IMR-90 (cell line): ENCODE measurements around the gene KIF6. TPM values are rescaled to one million over a fixed set of nuclear protein-coding genes. Genes with fewer than 3 reads are reported as not detected.
A peak's percentile ranks its signal among the peaks of the same experiment; 100 is the strongest.

ENCODE experiments used
- ATAC-seq: fragments of 200-7000 bp; cut with Tn5 transposase; 2 replicates; pipeline ENCODE4 v1.9.1; 2020; ENCODE audit warnings: low read depth, mild to moderate bottlenecking, moderate library complexity
- BruUV-seq: library from RNA; stranded (reverse); fragments of 400-500 nt; replicated peaks from 2 replicates; lab custom pipeline; 2021; lab: Mats Ljungman, UMichigan
- CTCF ChIA-PET: fragments of 300-600 bp; formaldehyde crosslinking; extraction: SDS; loops from one replicate; lab custom pipeline; 2021; ENCODE audit warnings: antibody characterized with exemption; lab: Yijun Ruan, JAX
- POLR2A ChIA-PET: fragments of 300-600 bp; sonication (Branson Sonifier 250); formaldehyde crosslinking; loops from one replicate; lab custom pipeline; 2022; ENCODE audit warnings: antibody characterized with exemption; ENCODE audit not compliant: unreplicated experiment; lab: Charles Lee
- DNase-seq: peaks from one replicate; pipeline ENCODE4 v3.0.0; 2013
- H2AFZ ChIP-seq: replicated peaks from 2 replicates; pipeline ENCODE3; 2013; ENCODE audit warnings: low read length, mild to moderate bottlenecking; ENCODE audit not compliant: poor library complexity
- H2AK5ac ChIP-seq: 2 replicates; pipeline ENCODE4 v1.6.1; 2013; ENCODE audit warnings: low read depth, low read length, inconsistent platforms
- H2AK9ac ChIP-seq: replicated peaks from 2 replicates; pipeline ENCODE3; 2013; ENCODE audit warnings: mild to moderate bottlenecking, low read depth, low read length, moderate library complexity; ENCODE audit not compliant: poor library complexity
- H2BK120ac ChIP-seq: 2 replicates; pipeline ENCODE4 v1.6.1; 2013; ENCODE audit warnings: low read depth, low read length, inconsistent platforms
- H2BK15ac ChIP-seq: 3 replicates; pipeline ENCODE4 v1.6.1; 2013; ENCODE audit warnings: low read depth, low read length, inconsistent platforms
- H2BK20ac ChIP-seq: 2 replicates; pipeline ENCODE4 v1.6.1; 2013; ENCODE audit warnings: low read depth, mild to moderate bottlenecking, inconsistent platforms, low read length, moderate library complexity
- H2BK5ac ChIP-seq: 2 replicates; pipeline ENCODE4 v1.6.1; 2013; ENCODE audit warnings: mild to moderate bottlenecking, low read depth, low read length, inconsistent platforms; ENCODE audit not compliant: poor library complexity, severe bottlenecking
- H3K14ac ChIP-seq: replicated peaks from 2 replicates; pipeline ENCODE4 v1.6.1; 2013; ENCODE audit warnings: low read depth, low read length, inconsistent platforms
- H3K18ac ChIP-seq: 2 replicates; pipeline ENCODE4 v1.6.1; 2013; ENCODE audit warnings: low read depth, low read length, control low read depth
- H3K23ac ChIP-seq: 2 replicates; pipeline ENCODE4 v1.6.1; 2013; ENCODE audit warnings: low read depth, low read length, inconsistent platforms
- H3K27ac ChIP-seq: 2 replicates; pipeline ENCODE4 v1.5.1; 2013; ENCODE audit warnings: mild to moderate bottlenecking, control low read depth, low read length; ENCODE audit not compliant: insufficient read depth
- H3K27me3 ChIP-seq: 2 replicates; pipeline ENCODE4 v1.6.1; 2013; ENCODE audit warnings: low read length; ENCODE audit not compliant: control insufficient read depth, insufficient read depth
- H3K36me3 ChIP-seq: 2 replicates; pipeline ENCODE4 v1.6.1; 2013; ENCODE audit warnings: low read length, mixed read lengths; ENCODE audit not compliant: control insufficient read depth, insufficient read depth
- H3K4ac ChIP-seq: 2 replicates; pipeline ENCODE4 v1.6.1; 2013; ENCODE audit warnings: low read depth, low read length, inconsistent platforms
- H3K4me1 ChIP-seq: 2 replicates; pipeline ENCODE4 v1.6.1; 2013; ENCODE audit warnings: low read length, mixed read lengths; ENCODE audit not compliant: control insufficient read depth, insufficient read depth
- H3K4me2 ChIP-seq: 2 replicates; pipeline ENCODE4 v1.6.1; 2013; ENCODE audit warnings: low read depth, mild to moderate bottlenecking, control low read depth, low read length, moderate library complexity
- H3K4me3 ChIP-seq: 2 replicates; pipeline ENCODE4 v1.5.1; 2013; ENCODE audit warnings: low read depth, mild to moderate bottlenecking, control low read depth, low read length, moderate library complexity; ENCODE audit not compliant: insufficient read depth
- H3K56ac ChIP-seq: 2 replicates; pipeline ENCODE4 v1.6.1; 2013; ENCODE audit warnings: low read length, inconsistent platforms; ENCODE audit not compliant: insufficient read depth; ENCODE audit errors: extremely low read depth
- H3K79me1 ChIP-seq, 2 experiments: 2 replicates each; pipeline ENCODE4 v1.6.1; 2013; ENCODE audit warnings: low read length in 2 of 2, inconsistent platforms in 1 of 2, low read depth in 1 of 2
- H3K9ac ChIP-seq: 2 replicates; pipeline ENCODE4 v1.6.1; 2013; ENCODE audit warnings: low read depth, low read length, control low read depth
- H3K9me1 ChIP-seq: 2 replicates; pipeline ENCODE4 v1.6.1; 2013; ENCODE audit warnings: low read length, inconsistent platforms; ENCODE audit not compliant: insufficient read depth
- H3K9me3 ChIP-seq: 2 replicates; pipeline ENCODE4 v1.6.1; 2013; ENCODE audit warnings: low read length; ENCODE audit not compliant: control insufficient read depth, insufficient read depth
- H4K20me1 ChIP-seq: 2 replicates; pipeline ENCODE4 v1.6.1; 2013; ENCODE audit warnings: low read length, inconsistent platforms; ENCODE audit not compliant: insufficient read depth
- H4K5ac ChIP-seq: 2 replicates; pipeline ENCODE4 v1.6.1; 2013; ENCODE audit warnings: mild to moderate bottlenecking, low read depth, low read length, control low read depth
- H4K8ac ChIP-seq, 2 experiments: 2 replicates each; pipeline ENCODE4 v1.6.1; 2013; ENCODE audit warnings: low read depth in 2 of 2, low read length in 2 of 2, control low read depth in 1 of 2, inconsistent platforms in 1 of 2
- H4K91ac ChIP-seq: 2 replicates; pipeline ENCODE4 v1.6.1; 2013; ENCODE audit warnings: low read depth, low read length, inconsistent platforms; ENCODE audit not compliant: insufficient read depth
- CEBPB ChIP-seq: IDR thresholded peaks from 2 replicates; pipeline ENCODE4 v1.6.1; 2012; ENCODE audit warnings: low read depth, low read length, improper control_type of control experiment
- FOS ChIP-seq: fragments of 150-350 bp; IDR thresholded peaks from 2 replicates; pipeline ENCODE4 v1.6.1; 2016; ENCODE audit warnings: low read depth, low read length
- MAZ ChIP-seq: IDR thresholded peaks from 2 replicates; pipeline ENCODE4 v1.6.1; 2012; ENCODE audit warnings: low read depth, mild to moderate bottlenecking, low read length, improper control_type of control experiment, moderate library complexity, borderline replicate concordance
- NFE2L2 ChIP-seq: fragments of 150-350 bp; IDR thresholded peaks from 2 replicates; pipeline ENCODE4 v1.6.1; 2016; ENCODE audit warnings: low read depth, mild to moderate bottlenecking, low read length
- RAD21 ChIP-seq: IDR thresholded peaks from 2 replicates; pipeline ENCODE4 v1.6.1; 2012; ENCODE audit warnings: low read length, improper control_type of control experiment
- RFX5 ChIP-seq: IDR thresholded peaks from 2 replicates; pipeline ENCODE4 v1.8.0; 2012; ENCODE audit warnings: low read depth, mild to moderate bottlenecking, low read length, moderate library complexity
- SMC3 ChIP-seq: fragments of 150-350 bp; IDR thresholded peaks from 2 replicates; pipeline ENCODE4 v1.6.1; 2016; ENCODE audit warnings: low read depth, mild to moderate bottlenecking, antibody characterized with exemption, low read length, moderate library complexity
- WGBS, 2 experiments: methylation state at CpG; one replicate each; pipeline versions ENCODE4 v1.1.5 to v1.1.7; 2013; ENCODE audit warnings: missing lambda C conversion rate in 2 of 2; ENCODE audit not compliant: insufficient read length in 1 of 2; ENCODE audit errors: extremely low coverage in 2 of 2; 5-methylcytosine and 5-hydroxymethylcytosine counted together
- dilution Hi-C: fragments of 300-500 bp; cut with HindIII; formaldehyde crosslinking; loops from one replicate; pipeline ENCODE4 v1.14.3; 2018; ENCODE audit warnings: low sequenced_read_pairs; ENCODE audit not compliant: unreplicated experiment
- in situ Hi-C: fragments of 300-500 bp; cut with MboI; formaldehyde crosslinking; loops from 3 replicates; pipeline ENCODE4 v1.14.3; 2019; ENCODE audit warnings: low sequenced_read_pairs, inconsistent platforms, mixed read lengths
- intact Hi-C: fragments of 100-400 bp; cut with micrococcal nuclease; formaldehyde crosslinking; loops from 2 replicates; pipeline ENCODE4 v1.10.0; 2022
- polyA plus RNA-seq, 3 experiments: library from polyadenylated mRNA; depleted of rRNA; stranded (reverse); fragments of >200 nt; gene quantifications; 2 replicates each; pipeline ENCODE4 v1.2.3, GENCODE V29; 2012; ENCODE audit warnings: low replicate concordance in 1 of 3
- total RNA-seq: library from RNA; depleted of rRNA; stranded (reverse); fragments of >200 nt; gene quantifications from 2 replicates; pipeline ENCODE4 v1.2.3, GENCODE V29; 2012
- TF ChIP-seq, protein P1 (sequence below): conservative IDR thresholded peaks from 2 replicates; pipeline ENCODE4 v1.5.1; 2012; ENCODE audit warnings: mild to moderate bottlenecking, low read depth, low read length, improper control_type of control experiment
- TF ChIP-seq, protein P2 (sequence below): fragments of 150-350 bp; IDR thresholded peaks from 2 replicates; pipeline ENCODE4 v1.6.1; 2017; ENCODE audit warnings: mild to moderate bottlenecking, antibody characterized with exemption, low read length, low read depth

Gene KIF6
- total and polyA plus RNA-seq, 2 of the 4 experiments (the other 2 are of a cell fraction): under 0.01 to 0.10 TPM

DNA sequence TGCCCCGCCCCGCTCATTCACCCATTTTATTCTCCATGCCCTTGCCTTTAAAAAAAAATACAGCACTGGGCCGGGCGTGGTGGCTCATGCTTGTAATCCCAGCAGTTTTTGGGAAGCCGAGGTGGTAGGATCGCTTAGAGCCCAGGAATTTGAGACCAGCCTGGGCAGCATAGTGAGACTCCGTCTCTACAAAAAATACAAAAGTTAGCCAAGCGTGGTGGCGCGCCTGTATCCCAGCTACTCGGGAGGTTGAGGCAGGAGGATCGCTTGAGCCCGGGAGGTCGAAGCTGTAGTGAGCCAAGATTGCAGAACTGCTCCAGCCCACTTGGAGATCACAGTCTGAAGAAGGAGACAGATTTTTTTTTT is 407 bp upstream of the KIF6 start:
- no peak overlapping the region for H4K91ac ChIP-seq
- no peak overlapping the region for H3K23ac ChIP-seq
- H3K4me1 ChIP-seq: no peaks in the 10 kb centered on the region; the same call in 1 of the 2 replicates
- H3K4ac ChIP-seq: 0 out of 2 replicates have a peak overlapping the region, but pooled peaks have one; percentile 12
- no peaks in the 10 kb centered on the region for H3K27me3 ChIP-seq
- H2BK15ac ChIP-seq: no peak overlapping the region
- no peaks in the 10 kb centered on the region for H3K9me3 ChIP-seq
- no peak overlapping the region for H3K14ac ChIP-seq
- no peak overlapping the region for H3K27ac ChIP-seq
- no peaks in the 10 kb centered on the region for H3K79me1 ChIP-seq
- peak overlapping the region; percentile 30; the same call in 1 of the 2 replicates for H3K18ac ChIP-seq
- H2AK5ac ChIP-seq: no peak overlapping the region
- H3K9me1 ChIP-seq: 0 out of 2 replicates have a peak, but pooled peaks cover 2% of the 10 kb centered on the region
- POLR2A ChIA-PET: no interaction called here
- in situ Hi-C loops: no loop called here
- H3K4me2 ChIP-seq: peak overlapping the region; percentile 83
- no peak overlapping the region for H2AK9ac ChIP-seq
- TF ChIP-seq SMC3 (no peak), FOS (no peak), MAZ (no peak), CEBPB (no peak), RAD21 (no peak), RFX5 (no peak), NFE2L2 (no peak)
- TF ChIP-seq, protein P1, sequence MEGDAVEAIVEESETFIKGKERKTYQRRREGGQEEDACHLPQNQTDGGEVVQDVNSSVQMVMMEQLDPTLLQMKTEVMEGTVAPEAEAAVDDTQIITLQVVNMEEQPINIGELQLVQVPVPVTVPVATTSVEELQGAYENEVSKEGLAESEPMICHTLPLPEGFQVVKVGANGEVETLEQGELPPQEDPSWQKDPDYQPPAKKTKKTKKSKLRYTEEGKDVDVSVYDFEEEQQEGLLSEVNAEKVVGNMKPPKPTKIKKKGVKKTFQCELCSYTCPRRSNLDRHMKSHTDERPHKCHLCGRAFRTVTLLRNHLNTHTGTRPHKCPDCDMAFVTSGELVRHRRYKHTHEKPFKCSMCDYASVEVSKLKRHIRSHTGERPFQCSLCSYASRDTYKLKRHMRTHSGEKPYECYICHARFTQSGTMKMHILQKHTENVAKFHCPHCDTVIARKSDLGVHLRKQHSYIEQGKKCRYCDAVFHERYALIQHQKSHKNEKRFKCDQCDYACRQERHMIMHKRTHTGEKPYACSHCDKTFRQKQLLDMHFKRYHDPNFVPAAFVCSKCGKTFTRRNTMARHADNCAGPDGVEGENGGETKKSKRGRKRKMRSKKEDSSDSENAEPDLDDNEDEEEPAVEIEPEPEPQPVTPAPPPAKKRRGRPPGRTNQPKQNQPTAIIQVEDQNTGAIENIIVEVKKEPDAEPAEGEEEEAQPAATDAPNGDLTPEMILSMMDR: no peak
- TF ChIP-seq, protein P2, sequence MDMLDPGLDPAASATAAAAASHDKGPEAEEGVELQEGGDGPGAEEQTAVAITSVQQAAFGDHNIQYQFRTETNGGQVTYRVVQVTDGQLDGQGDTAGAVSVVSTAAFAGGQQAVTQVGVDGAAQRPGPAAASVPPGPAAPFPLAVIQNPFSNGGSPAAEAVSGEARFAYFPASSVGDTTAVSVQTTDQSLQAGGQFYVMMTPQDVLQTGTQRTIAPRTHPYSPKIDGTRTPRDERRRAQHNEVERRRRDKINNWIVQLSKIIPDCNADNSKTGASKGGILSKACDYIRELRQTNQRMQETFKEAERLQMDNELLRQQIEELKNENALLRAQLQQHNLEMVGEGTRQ: no peak
- H3K4me3 ChIP-seq: peak overlapping the region; percentile 36
- no peaks in the 10 kb centered on the region for H3K36me3 ChIP-seq
- dilution Hi-C loops: no loop called here
- no TSS peak for BruUV-seq
- no peaks in the 10 kb centered on the region for H4K20me1 ChIP-seq
- ATAC-seq: no peak
- no peak overlapping the region for H2BK5ac ChIP-seq
- DNase-seq: no peak
- H3K9ac ChIP-seq: peak overlapping the region; percentile 53
- peak overlapping the region; percentile 60; the same call in 1 of the 2 replicates for H4K5ac ChIP-seq
- H3K56ac ChIP-seq: no peak overlapping the region
- intact Hi-C loops: loop anchor here (1.0 to 5.0 kb wide), 2 partner anchors 66 to 167 kb away; no protein-coding TSS in a partner anchor
- no peak overlapping the region for H2BK20ac ChIP-seq
- no CpG with 5 or more reads among the region's 14 CpGs for WGBS, 2 experiments
- H2AFZ ChIP-seq: peak overlapping the region; percentile 98
- H2BK120ac ChIP-seq: no peak overlapping the region
- CTCF ChIA-PET: no interaction called here
- peak overlapping the region; percentile 47 to 97 for H4K8ac ChIP-seq
